Measurements from ENCODE around the gene HORMAD2.

HORMAD2 gene

GRCh38 chr22:30114361-30114760 lies 34.1 kb downstream of the HORMAD2 start:
- no peak for DNase-seq

GRCh38 chr22:30115705-30116104 lies 35.4 kb downstream of the HORMAD2 start:
- no peak for DNase-seq

GRCh38 chr22:30116362-30117117 lies 36.3 kb downstream of the HORMAD2 start:
- no peak for DNase-seq

GRCh38 chr22:30117256-30117655 lies 37.0 kb downstream of the HORMAD2 start:
- DNase-seq: no peak

- DNase-seq: no peak
These were observed 38.0 kb downstream of the HORMAD2 start for GRCh38 chr22:30118291-30118690.

GRCh38 chr22:30121960-30122359 lies 41.7 kb downstream of the HORMAD2 start:
- DNase-seq: no peak

GRCh38 chr22:30123463-30123862 lies 43.2 kb downstream of the HORMAD2 start:
- DNase-seq: no peak

- DNase-seq: no peak
These were observed 47.5 kb downstream of the HORMAD2 start for GRCh38 chr22:30127749-30128166.

GRCh38 chr22:30128511-30128910 lies 48.2 kb downstream of the HORMAD2 start:
- DNase-seq: no peak

GRCh38 chr22:30129636-30130035 lies 49.4 kb downstream of the HORMAD2 start:
- no peak for DNase-seq

- DNase-seq: no peak
These were observed 52.2 kb downstream of the HORMAD2 start for GRCh38 chr22:30132290-30132996.

- no peak for DNase-seq
These were observed 60.1 kb downstream of the HORMAD2 start for GRCh38 chr22:30140414-30140813.

- DNase-seq: no peak
These were observed 63.0 kb downstream of the HORMAD2 start for GRCh38 chr22:30143265-30143664.

- DNase-seq: no peak
These were observed 64.1 kb downstream of the HORMAD2 start for GRCh38 chr22:30144391-30144790.

GRCh38 chr22:30150212-30150611 lies 69.9 kb downstream of the HORMAD2 start:
- DNase-seq: no peak

- no peak for DNase-seq
These were observed 78.0 kb downstream of the HORMAD2 start for GRCh38 chr22:30158277-30158676.

- no peak for DNase-seq
These were observed 78.7 kb downstream of the HORMAD2 start for GRCh38 chr22:30158744-30159500.

- DNase-seq: no peak
These were observed 79.5 kb downstream of the HORMAD2 start for GRCh38 chr22:30159561-30160353.

- no peak for DNase-seq
These were observed 80.8 kb downstream of the HORMAD2 start for GRCh38 chr22:30161051-30161469.

- DNase-seq: no peak
These were observed 87.0 kb downstream of the HORMAD2 start for GRCh38 chr22:30167296-30167695.

- DNase-seq: no peak
These were observed 87.5 kb downstream of the HORMAD2 start for GRCh38 chr22:30167734-30168133.

GRCh38 chr22:30169002-30169401 lies 88.7 kb downstream of the HORMAD2 start:
- no peak for DNase-seq

GRCh38 chr22:30170129-30170528 lies 89.9 kb downstream of the HORMAD2 start:
- DNase-seq: no peak

Measured in NCI-H510A (cell line).